Dermis microvascular lymphatic vessel endothelial cell (primary cell): ENCODE measurements around the gene LENEP. TPM values are rescaled to one million over a fixed set of nuclear protein-coding genes. Genes with fewer than 3 reads are reported as not detected.
A peak's percentile ranks its signal among the peaks of the same experiment; 100 is the strongest.
"Not testable (repeated sequence)": the region's sequence is repeated elsewhere in the genome, so short reads cannot be mapped to it uniquely, and the experiment has no call there.

Experiments used
- DNase-seq, 2 donors: peaks; one replicate each; pipeline versions ENCODE4 v3.0.0 to v3.0.0-alpha.2; 2010; ENCODE audit warnings: low read depth in 2 of 2
- total RNA-seq: library from RNA; depleted of rRNA; stranded (reverse); fragments of >200 nt; gene quantifications from 2 replicates; pipeline ENCODE4 v1.2.1, GENCODE V29; 2014

LENEP gene
- total RNA-seq, 1 donor from 2014 or later = 0.13 TPM

DNA sequence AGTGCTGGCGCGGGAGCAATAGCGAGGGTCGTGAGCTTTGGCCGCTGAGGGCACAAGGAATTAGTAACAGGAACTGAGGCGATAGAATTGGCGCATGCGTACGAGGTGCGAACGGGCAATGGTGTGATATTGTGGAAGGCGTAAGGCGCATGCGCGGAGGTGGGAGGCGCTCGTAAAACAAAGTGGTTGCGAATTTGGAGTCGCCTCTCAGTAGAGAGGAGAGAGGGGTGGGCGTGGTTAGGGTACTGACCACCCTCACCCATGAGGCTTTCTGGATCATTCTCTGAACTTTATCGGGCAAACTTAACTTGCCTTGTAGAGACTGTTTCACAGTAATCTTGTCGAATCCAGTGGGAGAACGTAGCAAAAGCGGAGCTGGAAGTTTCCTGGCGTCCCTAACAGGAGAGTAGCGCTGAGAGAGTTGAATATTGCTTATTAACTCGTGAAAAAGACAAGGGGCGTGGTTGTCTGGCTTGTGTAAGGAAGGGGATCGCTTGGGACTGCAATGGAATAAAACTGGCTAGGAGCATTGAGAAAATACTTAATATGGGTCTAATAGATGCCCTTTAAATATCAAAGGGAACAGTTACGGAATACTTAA lies 18.5 kb upstream of the LENEP start:
- DNase-seq = peak; percentile 90 to 95

DNA sequence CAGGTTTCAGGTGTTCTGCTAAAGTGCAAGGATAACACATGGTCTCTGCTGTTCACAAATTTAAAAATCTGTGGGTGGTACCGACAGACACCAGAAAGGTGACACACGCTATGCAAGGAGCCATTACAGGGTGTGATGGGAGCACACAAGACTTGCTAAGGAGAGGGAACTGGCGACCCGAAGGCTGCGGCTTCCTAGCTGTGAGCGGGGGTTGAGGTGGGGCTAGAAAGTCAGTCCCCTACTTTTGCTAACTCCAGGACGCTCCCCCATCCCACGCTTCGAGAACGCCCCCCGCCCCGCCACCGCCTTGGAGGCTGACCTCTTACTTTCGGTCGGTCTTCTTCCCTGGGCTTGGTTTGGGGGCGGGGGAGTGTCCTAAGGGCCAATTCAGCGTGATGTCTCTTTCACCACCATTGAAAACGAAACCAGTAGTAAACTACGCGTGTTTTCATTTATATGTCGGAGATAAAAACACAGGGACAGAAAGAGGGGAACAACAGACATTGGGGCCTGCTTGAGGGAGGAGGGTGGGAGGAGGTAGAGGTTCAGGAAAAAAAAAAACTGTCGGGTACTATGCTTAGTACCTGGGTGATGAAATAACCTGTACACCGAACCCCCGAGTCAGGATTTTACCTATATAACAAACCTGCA lies 17.9 kb upstream of the LENEP start:
- DNase-seq = peak in 1 of 2 donors; percentile 58

DNA sequence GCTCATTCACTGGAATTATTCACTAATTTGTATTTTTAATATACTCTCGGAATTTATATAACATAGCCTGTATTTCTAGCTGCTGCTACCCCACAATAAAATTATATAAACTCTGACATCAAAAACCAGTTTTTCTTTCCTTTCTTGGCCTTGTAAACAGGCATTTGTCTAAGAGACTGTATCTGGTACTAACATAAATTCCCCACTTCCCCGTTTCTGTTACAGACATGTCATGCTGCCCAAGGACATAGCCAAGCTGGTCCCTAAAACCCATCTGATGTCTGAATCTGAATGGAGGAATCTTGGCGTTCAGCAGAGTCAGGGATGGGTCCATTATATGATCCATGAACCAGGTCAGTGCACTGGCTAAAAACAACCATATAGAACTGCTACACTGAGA lies 15.6 kb upstream of the LENEP start:
- DNase-seq = not testable (repeated sequence)

DNA sequence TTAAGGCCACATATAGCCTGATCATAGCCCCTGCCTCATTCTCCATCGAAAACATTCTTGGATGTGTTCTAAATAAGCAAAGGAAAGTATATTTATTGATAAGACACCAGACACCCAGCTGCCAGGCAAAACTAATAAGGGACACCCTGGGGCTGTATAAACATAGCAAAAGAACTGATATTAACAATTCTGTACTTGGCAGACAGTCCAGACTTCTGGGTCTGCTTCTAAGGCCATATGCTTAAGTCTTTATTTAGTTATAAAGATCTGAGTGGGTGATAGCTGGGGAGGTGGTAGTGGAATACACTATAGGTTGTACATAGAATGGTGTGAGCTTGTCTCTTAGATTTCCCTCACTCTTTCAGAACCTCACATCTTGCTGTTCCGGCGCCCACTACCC lies 15.0 kb upstream of the LENEP start:
- no peak for DNase-seq

DNA sequence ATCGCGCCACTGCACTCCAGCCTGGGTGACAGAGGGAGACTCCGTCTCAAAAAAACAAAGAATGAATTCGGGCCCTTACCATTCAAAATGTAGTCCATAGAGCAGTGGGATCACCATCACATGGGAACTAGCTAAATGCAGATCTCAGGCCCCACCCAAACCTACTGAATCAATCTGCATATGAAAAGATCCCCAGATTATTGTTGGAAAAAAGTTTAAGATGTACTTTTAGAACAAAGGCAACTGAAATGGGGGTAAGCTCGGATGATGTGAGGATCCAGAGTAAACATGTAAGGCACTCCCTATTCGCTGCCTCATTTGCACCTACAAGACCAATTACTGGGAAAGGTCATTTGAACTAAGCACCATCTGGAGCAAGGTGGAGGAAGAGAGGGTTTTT lies 11.0 kb upstream of the LENEP start:
- DNase-seq = no peak

DNA sequence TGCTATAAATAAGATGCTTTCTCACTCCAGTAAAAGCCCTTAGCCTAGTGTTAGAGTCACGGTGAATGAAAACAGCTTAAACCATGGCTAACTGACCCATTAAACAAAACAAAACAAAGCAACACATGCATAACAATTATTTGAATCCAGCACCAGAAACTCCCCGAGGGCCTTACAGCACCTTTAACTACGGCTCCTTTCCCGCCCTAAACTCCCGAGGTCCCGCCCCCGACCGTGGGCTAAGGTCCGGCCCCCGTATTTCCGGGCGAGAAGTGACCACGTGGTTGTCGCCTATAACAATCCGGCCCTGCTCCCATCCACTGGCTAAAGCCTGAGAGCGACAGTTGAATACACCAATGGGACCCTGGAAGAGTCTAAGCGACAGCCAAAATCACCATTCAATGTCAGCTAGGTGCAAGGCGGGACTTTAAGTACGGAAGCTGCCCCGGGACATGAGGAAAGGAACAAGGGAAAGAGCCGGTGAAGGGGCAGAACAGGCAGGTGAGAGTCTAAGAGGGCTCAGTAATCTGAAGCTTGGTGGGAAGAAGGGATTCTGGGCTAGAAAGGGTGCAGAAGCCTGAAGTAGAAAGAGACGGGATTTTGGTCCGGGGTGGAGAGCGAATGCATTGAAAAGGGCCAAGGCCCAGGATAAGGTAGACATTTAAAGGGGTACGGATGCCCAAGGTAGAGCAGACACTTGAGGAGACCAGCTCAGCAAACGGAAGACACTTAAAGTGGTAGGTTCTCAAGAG lies 10.3 kb upstream of the LENEP start, which contains the start of gene FLAD1:
Gene FLAD1 (plus strand): TSS at position 448 of the 752 bp plus-strand sequence. CDS start 351 bp downstream, outside the sequence.
- peak; percentile 100 for DNase-seq

DNA sequence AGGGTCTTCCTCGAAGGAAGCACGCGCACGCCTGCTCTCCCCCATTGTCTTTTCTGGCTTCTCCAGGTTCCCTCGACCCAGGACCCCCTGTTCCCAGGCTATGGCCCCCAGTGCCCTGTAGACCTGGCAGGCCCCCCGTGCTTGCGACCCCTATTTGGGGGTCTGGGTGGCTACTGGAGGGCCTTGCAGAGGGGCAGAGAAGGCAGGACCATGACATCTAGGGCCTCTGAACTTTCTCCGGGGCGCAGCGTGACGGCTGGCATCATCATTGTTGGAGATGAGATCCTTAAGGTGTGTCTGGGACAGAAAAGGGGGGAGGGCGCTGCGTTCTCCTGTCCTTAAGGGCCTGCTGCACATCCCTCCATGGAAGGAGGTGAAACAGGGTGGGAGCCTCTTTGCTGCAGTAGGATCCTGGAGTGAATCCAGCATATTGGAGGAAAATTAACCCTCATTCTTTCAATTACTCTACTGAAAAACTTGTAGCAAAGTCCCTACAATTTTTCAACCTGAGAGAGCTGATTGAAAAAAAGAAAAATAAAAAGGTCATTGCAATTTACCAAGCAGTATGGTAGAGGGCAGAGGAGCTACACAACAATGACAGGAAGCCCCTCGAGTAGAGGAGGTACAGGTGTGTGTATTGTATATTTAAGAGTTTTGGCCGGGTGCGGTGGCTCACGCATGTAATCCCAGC lies 9.5 kb upstream of the LENEP start:
- DNase-seq = no peak

DNA sequence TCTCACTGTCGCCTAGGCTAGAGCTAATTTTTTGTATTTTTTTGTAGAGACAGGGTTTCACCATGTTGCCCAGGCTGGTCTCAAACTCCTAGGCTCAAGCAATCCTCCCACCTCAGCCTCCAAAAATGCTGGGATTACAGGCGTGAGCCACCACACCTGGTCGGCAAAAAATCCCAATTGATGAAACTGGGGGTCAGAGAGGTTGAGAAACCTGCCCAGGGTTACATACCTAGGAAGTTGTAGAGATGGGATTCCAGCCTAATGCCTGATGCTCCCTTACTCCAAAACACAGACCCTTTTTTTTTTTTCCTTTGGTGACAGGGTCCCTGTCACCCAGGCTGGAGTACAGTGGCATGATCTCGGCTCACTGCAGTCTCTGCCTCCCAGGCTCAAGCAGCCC lies 6.7 kb upstream of the LENEP start:
- DNase-seq = not testable (repeated sequence)

DNA sequence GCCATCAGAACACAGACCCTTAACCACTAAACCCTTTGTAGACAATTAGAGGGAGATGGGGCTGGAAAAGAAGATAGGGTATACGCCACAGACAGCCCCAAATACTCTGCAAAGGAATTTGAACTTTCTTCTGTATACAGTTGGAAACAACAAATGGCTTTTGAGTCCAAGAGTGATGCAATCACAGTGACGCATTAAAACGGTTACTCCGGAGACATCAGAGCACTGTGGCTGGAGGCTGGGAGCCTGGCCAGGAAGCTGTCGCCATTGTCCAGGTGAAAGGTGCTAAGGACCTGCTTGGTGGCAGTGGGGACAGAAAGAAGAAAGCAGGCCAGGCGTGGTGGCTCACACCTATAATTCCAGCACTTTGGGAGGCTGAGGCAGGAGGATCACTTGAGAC lies 6.1 kb upstream of the LENEP start:
- DNase-seq = no peak

DNA sequence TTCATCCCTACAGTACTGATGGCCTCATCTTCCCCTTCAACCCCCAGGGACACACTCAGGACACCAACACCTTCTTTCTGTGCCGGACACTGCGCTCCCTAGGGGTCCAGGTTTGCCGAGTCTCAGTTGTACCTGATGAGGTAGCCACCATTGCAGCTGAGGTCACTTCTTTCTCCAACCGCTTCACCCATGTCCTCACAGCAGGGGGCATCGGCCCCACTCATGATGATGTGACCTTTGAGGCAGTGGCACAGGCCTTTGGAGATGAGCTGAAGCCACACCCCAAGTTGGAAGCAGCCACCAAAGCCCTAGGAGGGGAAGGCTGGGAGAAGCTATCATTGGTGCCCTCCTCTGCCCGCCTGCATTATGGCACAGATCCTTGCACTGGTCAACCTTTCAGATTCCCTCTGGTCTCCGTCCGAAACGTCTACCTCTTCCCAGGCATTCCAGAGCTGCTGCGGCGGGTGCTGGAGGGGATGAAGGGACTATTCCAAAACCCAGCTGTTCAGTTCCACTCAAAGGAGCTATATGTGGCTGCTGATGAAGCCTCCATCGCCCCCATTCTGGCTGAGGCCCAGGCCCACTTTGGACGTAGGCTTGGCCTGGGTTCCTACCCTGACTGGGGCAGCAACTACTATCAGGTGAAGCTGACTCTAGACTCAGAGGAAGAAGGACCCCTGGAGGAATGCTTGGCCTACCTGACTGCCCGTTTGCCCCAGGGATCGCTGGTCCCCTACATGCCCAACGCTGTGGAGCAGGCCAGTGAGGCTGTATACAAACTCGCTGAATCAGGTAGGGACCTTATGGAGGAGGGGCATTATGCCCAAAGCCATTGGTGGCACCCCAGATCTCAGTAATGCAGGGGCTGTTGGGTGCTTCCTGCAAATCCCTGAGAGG lies 5.1 kb upstream of the LENEP start:
- DNase-seq = no peak

DNA sequence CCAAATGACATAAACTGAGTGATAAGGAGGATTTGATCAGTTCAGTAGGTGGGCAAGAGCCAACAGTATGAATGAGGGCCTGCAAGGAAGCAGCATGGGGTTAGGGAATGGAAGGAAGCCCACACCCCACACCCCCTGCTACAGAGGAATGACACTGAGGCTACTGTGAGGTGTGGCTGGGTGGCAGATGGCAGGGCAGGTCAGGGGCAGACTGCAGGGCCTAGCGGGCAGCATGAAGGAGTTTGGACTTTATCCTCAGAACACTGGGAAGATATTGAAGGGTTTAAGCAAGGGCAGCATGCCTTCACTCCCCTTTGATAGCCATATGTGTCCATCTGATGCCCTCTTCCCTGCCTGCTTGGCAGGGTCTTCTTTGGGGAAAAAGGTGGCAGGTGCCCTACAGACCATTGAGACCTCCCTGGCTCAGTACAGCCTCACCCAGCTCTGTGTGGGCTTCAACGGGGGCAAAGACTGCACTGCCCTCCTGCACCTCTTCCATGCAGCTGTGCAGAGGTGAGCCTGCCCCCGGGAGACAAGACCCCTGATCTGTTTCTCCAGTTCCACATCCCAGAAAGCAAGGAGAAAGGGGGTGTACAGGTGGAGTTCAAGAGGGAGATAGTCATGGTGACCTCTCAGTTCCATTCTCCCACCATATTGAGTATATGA lies 4.1 kb upstream of the LENEP start:
- DNase-seq = no peak

DNA sequence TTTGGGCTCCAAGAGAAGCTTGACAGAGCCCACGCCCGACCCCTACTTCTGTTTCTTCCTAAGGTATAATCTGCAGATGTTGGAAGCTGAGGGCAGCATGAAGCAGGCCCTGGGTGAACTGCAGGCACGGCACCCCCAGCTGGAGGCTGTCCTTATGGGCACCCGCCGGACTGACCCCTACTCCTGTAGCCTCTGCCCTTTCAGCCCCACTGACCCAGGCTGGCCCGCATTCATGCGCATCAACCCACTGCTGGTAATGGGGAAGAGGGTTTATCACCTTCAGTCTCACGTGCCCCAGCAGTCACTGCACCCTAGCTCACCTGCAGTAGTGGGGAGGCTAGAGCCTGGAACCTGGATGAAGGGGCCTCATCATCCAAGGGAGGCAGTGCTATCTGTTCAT lies 3.1 kb upstream of the LENEP start:
- DNase-seq = no peak

DNA sequence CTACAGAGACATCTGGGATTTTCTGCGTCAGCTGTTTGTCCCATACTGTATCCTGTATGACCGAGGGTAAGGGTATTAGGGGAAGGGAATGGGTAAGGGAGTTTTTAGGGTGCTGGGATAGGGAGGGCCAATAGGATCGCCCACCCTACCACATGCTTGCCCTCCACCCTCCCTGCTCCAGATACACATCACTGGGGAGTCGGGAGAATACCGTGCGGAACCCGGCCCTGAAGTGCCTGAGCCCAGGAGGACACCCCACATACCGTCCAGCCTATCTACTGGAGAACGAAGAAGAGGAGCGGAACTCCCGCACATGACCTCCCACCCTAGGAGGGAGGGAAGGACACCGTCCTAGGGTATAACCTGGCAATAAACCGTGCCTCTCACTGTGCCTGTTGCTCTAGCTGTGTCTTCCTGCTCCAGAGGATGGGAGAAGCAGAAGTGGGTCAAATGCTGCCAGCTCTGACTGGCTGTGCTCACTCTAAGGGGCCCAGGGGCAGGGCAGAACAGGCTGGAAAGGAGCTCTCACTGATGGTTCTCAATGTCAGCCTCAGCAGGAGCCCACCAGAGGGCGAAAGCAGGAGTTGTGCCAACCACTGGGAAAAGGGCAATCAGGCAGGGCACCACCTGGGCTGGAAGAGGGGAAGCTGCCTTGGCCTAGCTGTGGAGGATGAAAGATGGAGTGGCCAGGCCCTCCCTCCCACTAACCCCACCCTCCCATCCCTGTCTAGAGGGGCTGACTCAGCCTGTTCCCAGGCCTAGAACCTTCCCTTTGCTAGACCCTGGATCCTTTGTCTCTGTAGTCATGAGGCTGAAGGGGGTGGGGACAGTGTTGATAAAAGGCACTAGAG lies 440 bp upstream of the LENEP start:
- no peak for DNase-seq

DNA sequence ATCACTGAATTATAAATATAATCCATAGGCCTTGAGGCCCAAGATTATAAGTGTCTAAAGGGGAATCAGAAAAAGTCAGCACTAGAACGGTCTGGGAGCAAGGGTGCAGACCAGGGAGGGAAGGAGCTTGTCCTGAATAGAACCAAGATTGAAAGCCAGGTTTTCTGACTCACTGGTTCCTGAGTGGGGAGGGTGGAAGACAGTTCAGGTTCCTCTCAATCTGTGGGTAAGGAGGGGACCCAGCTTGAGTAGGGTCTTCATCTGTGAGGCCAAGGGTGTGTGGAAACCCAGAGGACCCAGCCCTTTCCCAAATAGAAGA lies 842 bp downstream of the LENEP start:
- no peak for DNase-seq

DNA sequence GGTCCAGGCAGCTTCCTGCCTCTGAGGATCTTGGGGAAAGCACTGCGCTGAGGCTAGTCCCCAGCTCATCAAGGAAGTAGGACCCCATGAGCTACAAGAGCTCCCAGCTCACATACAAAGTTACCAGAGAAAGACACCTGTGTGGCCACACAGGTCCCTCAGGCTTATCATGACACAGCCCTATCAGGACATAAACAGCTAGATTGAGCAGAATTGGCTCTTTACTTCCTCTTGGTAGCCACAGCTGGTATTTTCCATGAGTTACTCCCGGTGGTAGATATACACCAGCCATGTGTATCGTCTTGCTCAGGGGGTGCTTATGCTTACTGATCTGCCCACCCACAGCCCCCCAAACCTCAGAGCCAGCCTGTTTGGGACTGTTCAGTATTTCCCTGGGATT lies 1.2 kb downstream of the LENEP start:
- no peak for DNase-seq

DNA sequence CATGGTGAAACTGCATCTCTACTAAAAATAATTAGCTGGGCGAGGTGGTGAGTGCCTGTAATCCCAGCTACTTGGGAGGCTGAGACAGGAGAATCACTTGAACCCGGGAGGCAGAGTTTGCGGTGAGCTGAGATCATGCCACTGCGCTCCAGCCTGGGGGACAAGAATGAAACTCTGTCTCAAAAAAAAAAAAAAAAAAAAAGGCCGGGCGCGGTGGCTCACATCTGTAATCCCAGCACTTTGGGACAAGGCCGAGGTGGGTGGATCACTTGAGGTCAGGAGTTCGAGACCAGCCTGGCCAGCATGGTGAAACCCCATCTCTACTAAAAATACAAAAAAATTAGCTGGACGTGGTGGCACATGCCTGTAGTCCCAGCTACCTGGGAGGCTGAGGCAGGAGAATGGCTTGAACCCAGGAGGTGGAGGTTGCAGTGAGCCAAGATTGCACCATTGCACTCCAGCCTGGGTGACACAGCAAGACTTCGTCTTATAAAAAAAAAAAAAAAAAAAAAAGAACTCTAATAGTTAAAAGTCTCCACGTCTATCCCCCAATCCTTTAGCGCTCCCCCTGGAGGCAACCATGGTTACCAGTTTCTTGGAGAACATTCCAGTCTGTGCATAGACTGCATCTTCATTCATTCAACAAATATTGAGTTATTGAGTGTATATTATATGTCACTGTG lies 2.1 kb downstream of the LENEP start:
- peak in 1 of 2 donors; percentile 77 for DNase-seq

DNA sequence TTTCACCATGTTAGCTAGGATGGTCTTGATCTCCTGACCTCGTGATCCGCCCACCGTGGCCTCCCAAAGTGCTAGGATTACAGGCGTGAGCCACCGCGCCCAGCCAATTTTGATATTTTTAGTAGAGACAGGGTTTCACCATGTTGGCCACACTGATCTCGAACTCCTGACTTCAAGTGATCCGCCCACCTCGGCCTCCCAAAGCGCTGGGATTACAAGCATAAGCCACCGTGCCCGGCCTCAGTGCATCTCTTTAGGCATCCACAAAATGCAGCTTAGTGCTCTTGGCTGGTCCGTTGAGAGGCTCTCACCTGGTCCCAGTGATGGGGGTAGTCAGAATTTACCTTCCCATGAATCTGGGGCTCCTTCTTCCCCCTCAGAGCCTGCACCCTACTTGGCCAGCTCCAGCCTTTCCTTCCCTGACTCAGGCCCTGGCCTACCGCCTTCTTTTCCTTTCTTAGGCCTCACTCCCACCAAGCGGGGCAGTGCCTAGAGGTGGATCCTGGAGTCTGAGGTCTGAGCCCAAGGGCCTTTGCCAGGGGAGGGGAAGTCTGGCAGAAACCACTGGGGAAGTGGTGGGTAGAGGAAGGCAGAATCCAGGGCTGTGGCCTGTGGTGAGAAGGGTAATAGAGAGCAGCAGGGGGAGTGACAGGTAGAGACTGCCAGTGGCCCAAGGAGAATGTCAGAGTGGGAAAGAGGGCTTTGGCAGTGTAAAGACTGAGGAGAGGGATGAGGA lies 3.7 kb downstream of the LENEP start:
- no peak for DNase-seq

DNA sequence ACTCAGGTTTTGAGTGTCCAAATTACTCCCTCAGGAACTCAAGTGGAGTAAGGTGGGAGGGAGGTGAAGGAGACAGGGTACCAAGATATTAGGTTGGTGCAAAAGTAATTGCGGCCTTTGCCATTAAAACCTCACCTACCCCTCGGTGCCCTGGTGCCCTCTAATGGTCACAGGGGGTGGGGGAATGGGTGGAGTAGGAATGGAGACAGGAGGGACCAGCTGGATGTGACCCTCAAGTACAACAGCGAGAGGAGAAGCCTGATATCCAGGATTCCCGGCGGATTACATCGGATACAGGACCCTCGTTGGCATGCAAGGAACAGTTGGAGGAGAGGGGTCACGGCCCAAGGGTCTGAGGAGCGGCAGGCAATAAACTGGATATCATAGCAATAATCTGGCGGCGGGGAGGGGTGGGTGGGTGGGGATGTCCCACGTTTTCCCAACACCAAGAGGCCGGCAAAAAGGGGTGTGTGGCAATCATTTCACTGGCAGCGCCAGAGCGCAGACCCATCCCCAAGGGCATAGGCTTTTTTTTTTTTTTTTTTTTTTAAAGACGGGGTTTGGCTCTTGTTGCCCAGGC lies 4.9 kb downstream of the LENEP start:
- no peak for DNase-seq
